Lung (tissue), 12 donors: ENCODE measurements around the gene PIGX. TPM values are rescaled to one million over a fixed set of nuclear protein-coding genes. Genes with fewer than 3 reads are reported as not detected.

Source experiments
- ATAC-seq: fragments of 200-7000 bp; cut with Tn5 transposase; one replicate; pipeline ENCODE4 v1.9.1; 2020; ENCODE audit warnings: moderate number of reproducible peaks; ENCODE audit not compliant: insufficient read depth, low FRiP score
- DNase-seq, 3 donors: peaks; one replicate each; pipeline ENCODE4 v3.0.0-alpha.2; 2013 to 2017
- H3K27ac ChIP-seq, 2 donors: one replicate each; pipeline ENCODE4 v1.5.1; 2013; ENCODE audit warnings: mild to moderate bottlenecking in 2 of 2, moderate library complexity in 2 of 2, control low read depth in 1 of 2, inconsistent platforms in 1 of 2, low read depth in 1 of 2, low read length in 1 of 2
- H3K27me3 ChIP-seq, 3 donors: one replicate each; pipeline ENCODE4 v1.5.1; 2013; ENCODE audit warnings: low read length in 2 of 3; ENCODE audit not compliant: control insufficient read depth in 3 of 3, insufficient read depth in 3 of 3
- H3K36me3 ChIP-seq, 4 donors: one replicate each; pipeline ENCODE4 v1.5.1; 2013; ENCODE audit warnings: low read length in 4 of 4, mild to moderate bottlenecking in 1 of 4, moderate library complexity in 1 of 4; ENCODE audit not compliant: control insufficient read depth in 4 of 4, insufficient read depth in 4 of 4
- H3K4me1 ChIP-seq, 5 donors: one replicate each; pipeline ENCODE4 v1.5.1; 2013; ENCODE audit warnings: low read length in 5 of 5, mild to moderate bottlenecking in 2 of 5, moderate library complexity in 1 of 5; ENCODE audit not compliant: control insufficient read depth in 5 of 5, insufficient read depth in 5 of 5
- H3K4me3 ChIP-seq: one replicate; pipeline ENCODE4 v1.5.1; 2013; ENCODE audit warnings: mild to moderate bottlenecking, control low read depth, moderate library complexity
- H3K9ac ChIP-seq, 2 donors: one replicate each; pipeline ENCODE4 v1.5.1; 2013; ENCODE audit warnings: low read length in 2 of 2, control low read depth in 1 of 2; ENCODE audit not compliant: insufficient read depth in 1 of 2
- H3K9me3 ChIP-seq, 4 donors: one replicate each; pipeline ENCODE4 v1.5.1; 2013; ENCODE audit warnings: low read length in 3 of 4, mild to moderate bottlenecking in 1 of 4, moderate library complexity in 1 of 4; ENCODE audit not compliant: control insufficient read depth in 4 of 4, insufficient read depth in 3 of 4
- CTCF ChIP-seq: IDR thresholded peaks from 2 replicates; pipeline ENCODE4 v1.5.1; 2012; ENCODE audit warnings: mild to moderate bottlenecking; ENCODE audit errors: control extremely low read depth, extremely low read depth
- WGBS, 2 donors: extraction: QIAGEN DNeasy Blood & Tissue Kit; methylation state at CpG; one replicate each; pipeline ENCODE4 v1.1.7; 2013; 5-methylcytosine and 5-hydroxymethylcytosine counted together
- polyA plus RNA-seq, 2 donors: library from polyadenylated mRNA; stranded (reverse); fragments of 200-250 nt; gene quantifications; one replicate each; pipeline ENCODE4 v1.2.1, GENCODE V29; 2013
- total RNA-seq, 2 donors: library from RNA; depleted of rRNA in 1 of 2; stranded (reverse); fragments of >200 nt in 1 of 2; gene quantifications; one replicate each; pipeline ENCODE4 v1.2.1, GENCODE V29; 2014 to 2021
- donor health status: control.
- donor health status: control.
- donor health status: Bipolar disorder and iron deficiency.
- donor health status: healthy.
- donor health status: DM: yes; HTN: yes; CAD: no.

The PIGX gene
- total and polyA plus RNA-seq, 4 donors: 8.4 to 20.4 (median 15.5) TPM

- H3K9ac ChIP-seq: no peak overlapping the region
- H3K27ac ChIP-seq: no peak overlapping the region
- no peak for ATAC-seq
- H3K4me3 ChIP-seq: no peak overlapping the region
- 59 to 73% methylated on average over 9 of the region's 9 CpGs for WGBS, 2 donors
- no peaks in the 10 kb centered on the region for H3K27me3 ChIP-seq
- DNase-seq: no peak
- peaks cover 0 to 2% (median 0%) of the 10 kb centered on the region in 4 donors for H3K9me3 ChIP-seq
- peaks cover 0 to 36% (median 6%) of the 10 kb centered on the region in 5 donors for H3K4me1 ChIP-seq
- H3K36me3 ChIP-seq: peaks cover 0 to 2% (median 0%) of the 10 kb centered on the region in 4 donors
- no peak for TF ChIP-seq CTCF
Observed at GRCh38 chr3:196775938-196776337, 63.8 kb downstream of the PIGX start.

GRCh38 chr3:196777836-196778235, 65.7 kb downstream of the PIGX start:
- Histone ChIP-seq H3K4me3 (no peak overlapping the region), H3K9ac (no peak overlapping the region), H3K4me1 (peaks cover 0 to 27% (median 5%) of the 10 kb centered on the region in 5 donors), H3K36me3 (peaks cover 0 to 2% (median under 1%) of the 10 kb centered on the region in 4 donors), H3K27me3 (no peaks in the 10 kb centered on the region), H3K27ac (no peak overlapping the region), H3K9me3 (peaks cover 0 to 2% (median 0%) of the 10 kb centered on the region in 4 donors)
- DNase-seq: peak in 1 of 3 donors; percentile 26
- WGBS, 2 donors: 87% methylated on average over 8 of the region's 8 CpGs
- no peak for TF ChIP-seq CTCF
- ATAC-seq: no peak

- peaks cover 0 to 2% (median 0%) of the 10 kb centered on the region in 4 donors for H3K9me3 ChIP-seq
- no peaks in the 10 kb centered on the region for H3K27me3 ChIP-seq
- ATAC-seq: no peak
- DNase-seq: no peak
- peaks cover 0 to 25% (median 0%) of the 10 kb centered on the region in 5 donors for H3K4me1 ChIP-seq
- WGBS, 2 donors: 86 to 90% methylated on average over 4 of the region's 4 CpGs
- H3K36me3 ChIP-seq: peaks cover under 1 to 9% (median 5%) of the 10 kb centered on the region in 4 donors
- no peak overlapping the region for H3K4me3 ChIP-seq
- H3K9ac ChIP-seq: no peak overlapping the region
- no peak for TF ChIP-seq CTCF
- H3K27ac ChIP-seq: no peak overlapping the region
Observed at GRCh38 chr3:196778755-196779154, 66.6 kb downstream of the PIGX start.

- Histone ChIP-seq H3K27me3 (no peaks in the 10 kb centered on the region), H3K27ac (no peak overlapping the region), H3K9ac (no peak overlapping the region), H3K36me3 (peaks cover 5 to 15% (median 11%) of the 10 kb centered on the region in 4 donors), H3K4me3 (no peak overlapping the region), H3K4me1 (peaks cover 0 to 8% (median 0%) of the 10 kb centered on the region in 5 donors), H3K9me3 (peaks cover 0 to 2% (median 0%) of the 10 kb centered on the region in 4 donors)
- 98% methylated on average over 4 of the region's 4 CpGs for WGBS, 2 donors
- TF ChIP-seq CTCF: no peak
- ATAC-seq: no peak
- no peak for DNase-seq
Observed at GRCh38 chr3:196782511-196782910, 70.3 kb downstream of the PIGX start.
